ENCODE data around the gene HDAC4.

DNA sequence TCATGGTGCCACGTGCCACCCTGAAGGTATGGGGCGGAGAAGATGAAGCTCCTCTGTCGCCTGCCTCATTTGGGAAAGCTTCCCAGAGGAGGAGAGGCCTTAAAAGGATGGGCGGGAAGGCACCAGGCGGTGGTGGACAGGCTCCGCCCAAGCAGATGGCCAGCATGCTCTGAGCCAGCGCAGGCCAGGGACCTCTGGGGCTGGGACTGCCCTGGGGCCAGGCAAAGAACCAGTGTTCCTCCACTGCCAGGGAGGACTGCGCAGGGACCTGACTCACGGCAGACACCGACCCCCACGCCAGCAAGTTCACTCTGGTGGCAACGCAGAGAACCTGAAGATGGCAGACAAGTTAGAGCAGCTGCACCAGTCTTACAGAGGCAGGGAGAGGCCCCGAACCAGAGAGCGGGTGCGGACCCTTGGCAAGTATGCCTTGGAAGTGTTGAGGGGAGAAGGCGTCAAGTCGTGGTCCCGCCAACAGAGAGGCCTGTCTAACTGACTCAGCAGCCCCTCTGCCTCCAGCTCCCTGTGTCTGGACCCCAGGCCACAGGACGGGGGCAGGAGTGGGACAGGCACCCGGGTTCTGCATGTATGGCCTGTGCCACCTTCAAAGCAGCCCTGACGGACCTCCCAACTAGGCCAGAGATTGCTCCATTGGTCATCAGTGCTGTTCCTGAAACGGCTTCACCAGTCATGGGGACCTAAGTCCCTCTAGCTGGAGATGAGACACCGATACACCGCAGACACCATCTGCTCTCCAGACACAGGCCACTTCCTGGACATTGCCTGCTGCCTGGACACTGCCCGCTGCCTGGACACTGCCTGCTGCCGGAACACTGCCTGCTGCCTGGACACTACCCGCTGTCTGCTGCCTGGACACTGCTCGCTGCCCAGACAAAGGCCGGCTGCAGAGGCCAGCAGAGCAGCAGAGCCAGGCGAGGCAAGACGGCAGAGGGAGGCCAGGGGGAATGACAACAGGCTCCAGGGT is 124.7 kb downstream of the HDAC4 start:
- TF ChIP-seq, protein P1, sequence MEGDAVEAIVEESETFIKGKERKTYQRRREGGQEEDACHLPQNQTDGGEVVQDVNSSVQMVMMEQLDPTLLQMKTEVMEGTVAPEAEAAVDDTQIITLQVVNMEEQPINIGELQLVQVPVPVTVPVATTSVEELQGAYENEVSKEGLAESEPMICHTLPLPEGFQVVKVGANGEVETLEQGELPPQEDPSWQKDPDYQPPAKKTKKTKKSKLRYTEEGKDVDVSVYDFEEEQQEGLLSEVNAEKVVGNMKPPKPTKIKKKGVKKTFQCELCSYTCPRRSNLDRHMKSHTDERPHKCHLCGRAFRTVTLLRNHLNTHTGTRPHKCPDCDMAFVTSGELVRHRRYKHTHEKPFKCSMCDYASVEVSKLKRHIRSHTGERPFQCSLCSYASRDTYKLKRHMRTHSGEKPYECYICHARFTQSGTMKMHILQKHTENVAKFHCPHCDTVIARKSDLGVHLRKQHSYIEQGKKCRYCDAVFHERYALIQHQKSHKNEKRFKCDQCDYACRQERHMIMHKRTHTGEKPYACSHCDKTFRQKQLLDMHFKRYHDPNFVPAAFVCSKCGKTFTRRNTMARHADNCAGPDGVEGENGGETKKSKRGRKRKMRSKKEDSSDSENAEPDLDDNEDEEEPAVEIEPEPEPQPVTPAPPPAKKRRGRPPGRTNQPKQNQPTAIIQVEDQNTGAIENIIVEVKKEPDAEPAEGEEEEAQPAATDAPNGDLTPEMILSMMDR (IDR thresholded peaks at IDR 0.05) = no peak
- no peak for TF ChIP-seq POLR2AphosphoS5 (IDR thresholded peaks at IDR 0.05; ENCODE audit: low read depth, low read length)
- TF ChIP-seq, protein P2, sequence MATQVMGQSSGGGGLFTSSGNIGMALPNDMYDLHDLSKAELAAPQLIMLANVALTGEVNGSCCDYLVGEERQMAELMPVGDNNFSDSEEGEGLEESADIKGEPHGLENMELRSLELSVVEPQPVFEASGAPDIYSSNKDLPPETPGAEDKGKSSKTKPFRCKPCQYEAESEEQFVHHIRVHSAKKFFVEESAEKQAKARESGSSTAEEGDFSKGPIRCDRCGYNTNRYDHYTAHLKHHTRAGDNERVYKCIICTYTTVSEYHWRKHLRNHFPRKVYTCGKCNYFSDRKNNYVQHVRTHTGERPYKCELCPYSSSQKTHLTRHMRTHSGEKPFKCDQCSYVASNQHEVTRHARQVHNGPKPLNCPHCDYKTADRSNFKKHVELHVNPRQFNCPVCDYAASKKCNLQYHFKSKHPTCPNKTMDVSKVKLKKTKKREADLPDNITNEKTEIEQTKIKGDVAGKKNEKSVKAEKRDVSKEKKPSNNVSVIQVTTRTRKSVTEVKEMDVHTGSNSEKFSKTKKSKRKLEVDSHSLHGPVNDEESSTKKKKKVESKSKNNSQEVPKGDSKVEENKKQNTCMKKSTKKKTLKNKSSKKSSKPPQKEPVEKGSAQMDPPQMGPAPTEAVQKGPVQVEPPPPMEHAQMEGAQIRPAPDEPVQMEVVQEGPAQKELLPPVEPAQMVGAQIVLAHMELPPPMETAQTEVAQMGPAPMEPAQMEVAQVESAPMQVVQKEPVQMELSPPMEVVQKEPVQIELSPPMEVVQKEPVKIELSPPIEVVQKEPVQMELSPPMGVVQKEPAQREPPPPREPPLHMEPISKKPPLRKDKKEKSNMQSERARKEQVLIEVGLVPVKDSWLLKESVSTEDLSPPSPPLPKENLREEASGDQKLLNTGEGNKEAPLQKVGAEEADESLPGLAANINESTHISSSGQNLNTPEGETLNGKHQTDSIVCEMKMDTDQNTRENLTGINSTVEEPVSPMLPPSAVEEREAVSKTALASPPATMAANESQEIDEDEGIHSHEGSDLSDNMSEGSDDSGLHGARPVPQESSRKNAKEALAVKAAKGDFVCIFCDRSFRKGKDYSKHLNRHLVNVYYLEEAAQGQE (IDR thresholded peaks at IDR 0.05; ENCODE audit: insufficient read depth in 1 of 2, low read depth in 2 of 2, low read length in 1 of 2) = no peak
- TF ChIP-seq SIN3A (IDR thresholded peaks at IDR 0.05; ENCODE audit: borderline replicate concordance, insufficient read depth, low read depth, low read length) = no peak
